BJ (cell line): ENCODE results near the gene FRMD4A. TPM values are rescaled to one million over a fixed set of nuclear protein-coding genes. Genes with fewer than 3 reads are reported as not detected.
"Not testable (repeated sequence)": the region's sequence is repeated elsewhere in the genome, so short reads cannot be mapped to it uniquely, and the experiment has no call there.

ENCODE experiments used
- CTCF ChIA-PET: fragments of 350-600 bp; formaldehyde crosslinking; extraction: SDS; loops from one replicate; lab custom pipeline; 2021; ENCODE audit warnings: antibody characterized with exemption, inconsistent platforms; lab: Yijun Ruan, JAX
- POLR2A ChIA-PET: fragments of 300-600 bp; sonication (Branson Sonifier 250); formaldehyde crosslinking; extraction: SDS; loops from one replicate; lab custom pipeline; 2021; ENCODE audit warnings: antibody characterized with exemption; lab: Charles Lee
- DNase-seq: peaks from one replicate; pipeline ENCODE4 v3.0.0-alpha.2; 2011; ENCODE audit warnings: low read depth
- H3K27me3 ChIP-seq: 2 replicates; pipeline ENCODE4 v1.6.0; 2011; ENCODE audit warnings: low read length; ENCODE audit not compliant: control insufficient read depth, insufficient read depth
- H3K36me3 ChIP-seq: 2 replicates; pipeline ENCODE4 v1.5.1; 2011; ENCODE audit warnings: low read length; ENCODE audit not compliant: control insufficient read depth, insufficient read depth
- H3K4me3 ChIP-seq: 2 replicates; pipeline ENCODE4 v1.5.1; 2011; ENCODE audit warnings: low read depth, mild to moderate bottlenecking, control low read depth, low read length
- CTCF ChIP-seq: IDR thresholded peaks from 2 replicates; pipeline ENCODE4 v1.5.1; 2011; ENCODE audit warnings: low read depth, mild to moderate bottlenecking, control low read depth, inconsistent platforms, low read length, moderate library complexity; ENCODE audit not compliant: insufficient read depth
- polyA plus RNA-seq: library from polyadenylated mRNA; depleted of rRNA; stranded (reverse); fragments of >200 nt; gene quantifications from 2 replicates; pipeline ENCODE4 v1.2.3, GENCODE V29; 2011

FRMD4A gene
- polyA plus RNA-seq, 1 experiment, result 31.6 TPM

GRCh38 chr10:13960603-13961002 lies 370.1 kb downstream of the FRMD4A start:
- Histone ChIP-seq H3K36me3 (no peaks in the 10 kb centered on the region), H3K4me3 (no peak overlapping the region), H3K27me3 (no peaks in the 10 kb centered on the region)
- TF ChIP-seq CTCF, result no peak
- CTCF ChIA-PET, result interaction anchor here (0.6 to 1.3 kb wide), 2 partner anchors 9 to 14 kb away, joined by 3 to 4 read pairs; no protein-coding TSS in a partner anchor
- POLR2A ChIA-PET, result no interaction called here
- DNase-seq, result no peak

- no peak for DNase-seq
- no peak for TF ChIP-seq CTCF
- Histone ChIP-seq H3K36me3 (no peaks in the 10 kb centered on the region), H3K4me3 (no peak overlapping the region), H3K27me3 (no peaks in the 10 kb centered on the region)
- ChIA-PET CTCF (interaction anchor here (0.6 to 1.3 kb wide), 3 partner anchors 8 to 278 kb away, joined by 3 to 4 read pairs (median 3); no protein-coding TSS in a partner anchor), POLR2A (no interaction called here)
Measured at GRCh38 chr10:13959443-13960359, 371.0 kb downstream of the FRMD4A start.

- Histone ChIP-seq H3K4me3 (no peak overlapping the region), H3K27me3 (no peaks in the 10 kb centered on the region), H3K36me3 (no peaks in the 10 kb centered on the region)
- TF ChIP-seq CTCF, result no peak
- ChIA-PET CTCF (interaction anchor here (0.6 to 1.5 kb wide), 4 partner anchors 31 to 171 kb away, joined by 3 to 4 read pairs (median 3); no protein-coding TSS in a partner anchor), POLR2A (no interaction called here)
- DNase-seq, result no peak
Measured at GRCh38 chr10:13957856-13958255, 372.9 kb downstream of the FRMD4A start.

- ChIA-PET POLR2A (interaction anchor here (0.6 kb wide), 1 partner anchor 137 kb away, joined by 3 read pairs; no protein-coding TSS in a partner anchor), CTCF (interaction anchor here (1.0 to 1.5 kb wide), 3 partner anchors 103 to 170 kb away, joined by 3 to 4 read pairs (median 3); no protein-coding TSS in a partner anchor)
- TF ChIP-seq CTCF, result peak; percentile 68
- Histone ChIP-seq H3K27me3 (no peaks in the 10 kb centered on the region), H3K4me3 (no peak overlapping the region), H3K36me3 (no peaks in the 10 kb centered on the region)
- DNase-seq, result no peak
Measured at GRCh38 chr10:13956826-13957225, 373.9 kb downstream of the FRMD4A start.

GRCh38 chr10:13955409-13956068 lies 375.2 kb downstream of the FRMD4A start:
- ChIA-PET POLR2A (no interaction called here), CTCF (interaction anchor here (0.5 to 0.9 kb wide), 3 partner anchors 93 to 167 kb away, joined by 3 to 4 read pairs (median 3); no protein-coding TSS in a partner anchor)
- Histone ChIP-seq H3K27me3 (no peaks in the 10 kb centered on the region), H3K4me3 (no peak overlapping the region), H3K36me3 (no peaks in the 10 kb centered on the region)
- no peak for DNase-seq
- TF ChIP-seq CTCF, result no peak

GRCh38 chr10:13954195-13954594 lies 376.5 kb downstream of the FRMD4A start:
- H3K36me3 ChIP-seq, H3K4me3 ChIP-seq, H3K27me3 ChIP-seq, POLR2A ChIA-PET, CTCF ChIA-PET, DNase-seq: not testable (repeated sequence)
